CD14-positive monocyte (primary cell): ENCODE results near the gene PAMR1. TPM values are rescaled to one million over a fixed set of nuclear protein-coding genes. Genes with fewer than 3 reads are reported as not detected.

Experiments used
- DNase-seq, 3 donors: peaks; one replicate each; pipeline ENCODE4 v3.0.0-alpha.2; 2011 to 2022
- H2AFZ ChIP-seq: 2 replicates; pipeline ENCODE4 v1.6.0; 2012; ENCODE audit warnings: mild to moderate bottlenecking, low read depth, low read length, inconsistent platforms; ENCODE audit not compliant: insufficient read depth, poor library complexity, severe bottlenecking
- H3K27ac ChIP-seq, 2 donors: 1 replicate in 1 of 2; 2 replicates in 1 of 2; pipeline ENCODE4 v1.5.1; 2012 to 2013; ENCODE audit warnings: low read length in 2 of 2, control low read depth in 1 of 2, inconsistent platforms in 1 of 2, low read depth in 1 of 2, mild to moderate bottlenecking in 1 of 2
- H3K27me3 ChIP-seq, 2 donors: one replicate each; pipeline versions ENCODE4 v1.6.0 to v1.6.1; 2011 to 2013; ENCODE audit warnings: low read length in 2 of 2; ENCODE audit not compliant: control insufficient read depth in 2 of 2, insufficient read depth in 2 of 2
- H3K36me3 ChIP-seq, 2 donors: replicated peaks in 1 of 2; 1 replicate in 1 of 2; 2 replicates in 1 of 2; pipeline versions ENCODE4 v1.5.1 to v1.6.1; 2012 to 2013; ENCODE audit warnings: low read length in 2 of 2, control low read depth in 1 of 2, inconsistent platforms in 1 of 2, mild to moderate bottlenecking in 1 of 2; ENCODE audit not compliant: insufficient read depth in 2 of 2, control insufficient read depth in 1 of 2
- H3K4me1 ChIP-seq, 2 donors: 1 replicate in 1 of 2; 2 replicates in 1 of 2; pipeline versions ENCODE4 v1.5.1 to v1.6.1; 2012 to 2013; ENCODE audit warnings: low read length in 2 of 2, control low read depth in 1 of 2, inconsistent platforms in 1 of 2, mild to moderate bottlenecking in 1 of 2, moderate library complexity in 1 of 2; ENCODE audit not compliant: insufficient read depth in 2 of 2, control insufficient read depth in 1 of 2
- H3K4me2 ChIP-seq: replicated peaks from 2 replicates; pipeline ENCODE3; 2012; ENCODE audit warnings: low read length, moderate library complexity, mild to moderate bottlenecking; ENCODE audit not compliant: poor library complexity, severe bottlenecking; ENCODE audit errors: extremely low read depth
- H3K4me3 ChIP-seq, 3 experiments: fragments of 200-600 bp in 1 of 3; sonication (generic) in 1 of 3; replicated peaks in 1 of 3; 1 replicate in 2 of 3; 2 replicates in 1 of 3; pipeline ENCODE4 v1.5.1; 2011 to 2013; ENCODE audit warnings: low read length in 3 of 3, mild to moderate bottlenecking in 3 of 3, control low read depth in 2 of 3, low read depth in 2 of 3, inconsistent platforms in 1 of 3, moderate library complexity in 1 of 3
- H3K79me2 ChIP-seq: 2 replicates; pipeline ENCODE4 v1.6.0; 2012; ENCODE audit warnings: mild to moderate bottlenecking, control low read depth, inconsistent platforms, low read length, moderate library complexity; ENCODE audit not compliant: insufficient read depth
- H3K9ac ChIP-seq: 2 replicates; pipeline ENCODE4 v1.6.0; 2017; ENCODE audit warnings: low read length, mild to moderate bottlenecking; ENCODE audit not compliant: insufficient read depth, poor library complexity, severe bottlenecking
- H3K9me3 ChIP-seq, 2 donors: replicated peaks in 1 of 2; 1 replicate in 1 of 2; 2 replicates in 1 of 2; pipeline versions ENCODE4 v1.5.1 to v1.6.1; 2012 to 2013; ENCODE audit warnings: low read length in 2 of 2, control low read depth in 1 of 2; ENCODE audit not compliant: control insufficient read depth in 1 of 2, insufficient read depth in 1 of 2
- H4K20me1 ChIP-seq: 2 replicates; pipeline ENCODE4 v1.6.0; 2012; ENCODE audit warnings: mild to moderate bottlenecking, low read length, control low read depth, moderate library complexity; ENCODE audit not compliant: insufficient read depth
- H3K27ac Mint-ChIP-seq, 7 donors: one replicate each; pipeline ENCODE4 v1.8.0; 2020; ENCODE audit warnings: mild to moderate bottlenecking in 7 of 7, mixed read lengths in 7 of 7, moderate library complexity in 6 of 7, inconsistent platforms in 2 of 7
- H3K27me3 Mint-ChIP-seq, 3 donors: one replicate each; pipeline ENCODE4 v1.8.0; 2021 to 2022; ENCODE audit warnings: low read depth in 3 of 3, mild to moderate bottlenecking in 3 of 3, mixed read lengths in 3 of 3, moderate library complexity in 3 of 3, inconsistent platforms in 1 of 3
- H3K36me3 Mint-ChIP-seq, 2 donors: one replicate each; pipeline ENCODE4 v1.8.0; 2020; ENCODE audit warnings: mixed read lengths in 2 of 2, inconsistent platforms in 1 of 2, mild to moderate bottlenecking in 1 of 2
- H3K4me1 Mint-ChIP-seq: one replicate; pipeline ENCODE4 v1.8.0; 2020; ENCODE audit warnings: mild to moderate bottlenecking, mixed read lengths
- H3K4me3 Mint-ChIP-seq, 2 donors: one replicate each; pipeline ENCODE4 v1.8.0; 2020; ENCODE audit warnings: mild to moderate bottlenecking in 2 of 2, mixed read lengths in 2 of 2, moderate library complexity in 1 of 2
- H3K9me3 Mint-ChIP-seq, 7 donors: one replicate each; pipeline ENCODE4 v1.8.0; 2020 to 2022; ENCODE audit warnings: mixed read lengths in 7 of 7, mild to moderate bottlenecking in 6 of 7, moderate library complexity in 6 of 7, inconsistent platforms in 2 of 7
- whole genome bisulfite sequencing: methylation state at CpG from one replicate; pipeline ENCODE4 v1.1.5; 2013; ENCODE audit warnings: missing lambda C conversion rate; ENCODE audit not compliant: insufficient coverage; 5-methylcytosine and 5-hydroxymethylcytosine counted together
- intact Hi-C, 2 donors: fragments of 100-400 bp; cut with micrococcal nuclease; formaldehyde crosslinking; loops; one replicate each; pipeline versions ENCODE4 v1.15.0 to v1.15.1; 2023
- polyA plus RNA-seq, 3 donors: library from polyadenylated mRNA; depleted of rRNA in 1 of 3; unstranded in 2 of 3; stranded (reverse) in 1 of 3; fragments of 300-500 nt in 2 of 3; fragments of >200 nt in 1 of 3; fragmentation: Illumina TruSeq in 2 of 3; gene quantifications; 1 replicate in 2 of 3; 2 replicates in 1 of 3; pipeline ENCODE4 v1.2.3, GENCODE V29; 2012 to 2021
- TF ChIP-seq, protein P1 (sequence below): fragments of 200-600 bp; IDR thresholded peaks from one replicate; pipeline ENCODE4 v1.8.0; 2022; ENCODE audit warnings: antibody characterized with exemption, mild to moderate bottlenecking

Gene PAMR1
- polyA plus RNA-seq, 3 donors: not detected

DNA sequence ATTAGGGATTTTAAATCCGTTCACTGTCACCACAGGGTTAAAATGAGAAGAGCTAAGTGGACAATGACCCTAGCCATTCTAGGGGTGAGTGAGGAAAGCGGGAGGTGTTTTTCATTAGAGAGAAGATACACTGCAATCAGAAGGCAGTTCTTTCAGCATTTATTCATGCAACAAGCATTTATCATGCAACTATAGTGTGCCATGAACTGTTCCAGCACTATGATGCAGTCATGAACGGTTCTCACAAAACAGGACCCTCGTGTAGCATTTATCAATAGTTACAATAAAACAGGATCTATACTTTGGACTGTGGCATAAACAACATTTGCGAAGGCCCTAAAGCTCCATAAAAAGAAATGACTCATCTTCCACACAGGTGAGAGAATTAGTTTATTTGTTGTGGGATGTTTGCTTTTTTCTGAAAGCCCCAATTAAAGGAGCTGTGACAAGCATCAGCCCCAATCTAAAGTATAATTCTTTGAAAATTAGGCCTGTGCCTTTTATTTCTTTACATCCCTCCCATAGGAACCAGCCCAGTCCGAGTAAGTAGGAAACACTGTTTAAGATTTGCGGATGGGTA lies 51.5 kb downstream of the PAMR1 start:
- Histone ChIP-seq H3K27ac (no peak overlapping the region), H3K9ac (no peak overlapping the region), H4K20me1 (no peaks in the 10 kb centered on the region), H3K4me2 (no peak overlapping the region), H2AFZ (no peak overlapping the region), H3K36me3 (no peaks in the 10 kb centered on the region), H3K4me1 (no peaks in the 10 kb centered on the region), H3K9me3 (no peaks in the 10 kb centered on the region), H3K27me3 (peaks cover 0 to 7% of the 10 kb centered on the region in 2 donors), H3K79me2 (no peaks in the 10 kb centered on the region), H3K4me3 (no peak overlapping the region)
- no peak for DNase-seq
- Mint-ChIP-seq H3K4me3 (no peak overlapping the region), H3K27me3 (peaks cover 7 to 24% (median 22%) of the 10 kb centered on the region in 3 donors), H3K27ac (no peak overlapping the region), H3K36me3 (no peaks in the 10 kb centered on the region), H3K4me1 (no peaks in the 10 kb centered on the region), H3K9me3 (peaks cover 0 to 12% (median 8%) of the 10 kb centered on the region in 7 donors)
- 100% methylated on average over 1 of the region's 7 CpGs for WGBS
- TF ChIP-seq, protein P1, sequence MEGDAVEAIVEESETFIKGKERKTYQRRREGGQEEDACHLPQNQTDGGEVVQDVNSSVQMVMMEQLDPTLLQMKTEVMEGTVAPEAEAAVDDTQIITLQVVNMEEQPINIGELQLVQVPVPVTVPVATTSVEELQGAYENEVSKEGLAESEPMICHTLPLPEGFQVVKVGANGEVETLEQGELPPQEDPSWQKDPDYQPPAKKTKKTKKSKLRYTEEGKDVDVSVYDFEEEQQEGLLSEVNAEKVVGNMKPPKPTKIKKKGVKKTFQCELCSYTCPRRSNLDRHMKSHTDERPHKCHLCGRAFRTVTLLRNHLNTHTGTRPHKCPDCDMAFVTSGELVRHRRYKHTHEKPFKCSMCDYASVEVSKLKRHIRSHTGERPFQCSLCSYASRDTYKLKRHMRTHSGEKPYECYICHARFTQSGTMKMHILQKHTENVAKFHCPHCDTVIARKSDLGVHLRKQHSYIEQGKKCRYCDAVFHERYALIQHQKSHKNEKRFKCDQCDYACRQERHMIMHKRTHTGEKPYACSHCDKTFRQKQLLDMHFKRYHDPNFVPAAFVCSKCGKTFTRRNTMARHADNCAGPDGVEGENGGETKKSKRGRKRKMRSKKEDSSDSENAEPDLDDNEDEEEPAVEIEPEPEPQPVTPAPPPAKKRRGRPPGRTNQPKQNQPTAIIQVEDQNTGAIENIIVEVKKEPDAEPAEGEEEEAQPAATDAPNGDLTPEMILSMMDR: no peak
- intact Hi-C loops: no loop called here

DNA sequence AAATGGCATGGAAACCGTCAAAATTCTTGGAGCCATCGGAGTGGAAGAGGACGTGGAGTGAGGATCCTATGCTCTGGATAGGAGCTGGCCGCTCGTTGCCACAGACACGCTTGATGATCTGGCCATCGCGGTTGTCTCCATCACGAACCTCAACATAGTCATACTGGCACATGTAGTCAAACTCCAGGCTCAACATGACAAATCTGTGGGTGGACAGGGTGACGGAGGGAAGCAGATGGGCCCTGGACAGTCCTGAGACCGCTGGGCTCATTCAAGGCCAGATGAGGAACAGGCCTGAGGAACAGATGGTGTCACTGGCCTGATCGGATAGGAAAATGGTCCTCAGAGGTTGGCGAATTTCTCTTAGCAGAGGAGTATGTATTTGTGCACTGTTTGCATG lies 54.8 kb downstream of the PAMR1 start:
- peaks cover 5 to 11% (median 8%) of the 10 kb centered on the region in 3 donors for H3K27me3 Mint-ChIP-seq
- no peak overlapping the region for H3K27ac ChIP-seq
- H2AFZ ChIP-seq: no peak overlapping the region
- no peaks in the 10 kb centered on the region for H3K36me3 Mint-ChIP-seq
- H3K4me1 ChIP-seq: no peaks in the 10 kb centered on the region
- no peak for DNase-seq
- intact Hi-C loops: no loop called here
- H3K36me3 ChIP-seq: no peaks in the 10 kb centered on the region
- H3K4me2 ChIP-seq: no peak overlapping the region
- H3K79me2 ChIP-seq: no peaks in the 10 kb centered on the region
- H3K27ac Mint-ChIP-seq: peak overlapping the region in 1 of 7 donors; percentile 10
- H3K9me3 Mint-ChIP-seq: peaks cover 0 to 6% (median 0%) of the 10 kb centered on the region in 7 donors
- no peak overlapping the region for H3K4me3 ChIP-seq
- H3K9ac ChIP-seq: no peak overlapping the region
- no peaks in the 10 kb centered on the region for H3K27me3 ChIP-seq
- H3K4me1 Mint-ChIP-seq: no peaks in the 10 kb centered on the region
- H3K4me3 Mint-ChIP-seq: no peak overlapping the region
- WGBS: 94% methylated on average over 7 of the region's 13 CpGs
- TF ChIP-seq, protein P1: no peak
- H4K20me1 ChIP-seq: no peaks in the 10 kb centered on the region
- H3K9me3 ChIP-seq: no peaks in the 10 kb centered on the region
